Measurements from ENCODE around the gene ZSCAN18.
"Not testable (repeated sequence)": the region's sequence is repeated elsewhere in the genome, so short reads cannot be mapped to it uniquely, and the experiment has no call there.

The ZSCAN18 gene, protein sequence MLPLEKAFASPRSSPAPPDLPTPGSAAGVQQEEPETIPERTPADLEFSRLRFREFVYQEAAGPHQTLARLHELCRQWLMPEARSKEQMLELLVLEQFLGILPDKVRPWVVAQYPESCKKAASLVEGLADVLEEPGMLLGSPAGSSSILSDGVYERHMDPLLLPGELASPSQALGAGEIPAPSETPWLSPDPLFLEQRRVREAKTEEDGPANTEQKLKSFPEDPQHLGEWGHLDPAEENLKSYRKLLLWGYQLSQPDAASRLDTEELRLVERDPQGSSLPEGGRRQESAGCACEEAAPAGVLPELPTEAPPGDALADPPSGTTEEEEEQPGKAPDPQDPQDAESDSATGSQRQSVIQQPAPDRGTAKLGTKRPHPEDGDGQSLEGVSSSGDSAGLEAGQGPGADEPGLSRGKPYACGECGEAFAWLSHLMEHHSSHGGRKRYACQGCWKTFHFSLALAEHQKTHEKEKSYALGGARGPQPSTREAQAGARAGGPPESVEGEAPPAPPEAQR

DNA sequence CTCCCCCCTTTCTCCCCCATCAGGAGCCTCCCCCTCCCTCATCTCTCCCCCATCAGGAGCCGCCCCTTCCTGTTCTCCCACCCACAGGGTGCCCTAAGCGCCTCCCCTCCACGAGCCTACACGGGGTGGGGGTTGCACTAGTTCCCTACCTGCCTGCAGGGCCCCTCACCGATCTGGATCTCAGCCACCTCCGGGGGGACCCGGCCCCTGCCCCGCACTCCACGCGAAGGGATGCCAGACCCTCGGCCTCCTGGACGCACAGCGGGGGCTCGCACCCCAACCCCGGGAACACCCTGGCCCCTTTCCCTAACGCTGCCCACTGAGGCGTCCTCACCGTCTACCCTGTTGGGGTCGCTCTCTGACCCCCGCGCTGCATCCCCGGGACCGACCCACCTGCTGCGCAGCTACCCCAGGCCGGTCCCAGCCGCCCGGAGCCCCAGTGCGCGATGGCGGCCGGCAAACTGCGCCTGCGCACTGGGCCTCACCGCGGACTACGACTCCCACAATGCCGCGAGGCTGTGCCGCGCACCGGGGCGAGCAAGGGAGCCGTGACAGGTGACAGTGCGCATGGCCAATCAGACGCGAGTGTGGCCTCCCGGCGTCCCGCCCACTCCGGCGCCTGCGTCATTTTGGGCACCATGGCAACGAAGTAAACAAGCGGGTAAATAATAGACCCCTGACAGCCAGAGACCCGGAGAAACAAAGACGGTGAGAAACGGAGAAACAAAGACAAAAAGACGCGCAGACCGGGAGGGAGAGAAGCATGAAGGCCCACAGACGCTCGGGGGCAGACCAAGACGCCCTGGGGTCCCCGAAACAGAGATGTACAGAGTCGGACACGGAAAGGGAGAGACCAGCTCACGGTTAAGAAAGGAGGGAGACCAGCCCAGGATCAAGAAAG, at the start of gene ZSCAN18:
TSS of gene ZSCAN18 (minus strand) at position 451 of the 901 bp plus-strand sequence. CDS start 7,964 bp downstream, outside the sequence.
- peak; percentile 94 to 95 for DNase-seq (ENCODE audit: low read depth in 2 of 2)

DNA sequence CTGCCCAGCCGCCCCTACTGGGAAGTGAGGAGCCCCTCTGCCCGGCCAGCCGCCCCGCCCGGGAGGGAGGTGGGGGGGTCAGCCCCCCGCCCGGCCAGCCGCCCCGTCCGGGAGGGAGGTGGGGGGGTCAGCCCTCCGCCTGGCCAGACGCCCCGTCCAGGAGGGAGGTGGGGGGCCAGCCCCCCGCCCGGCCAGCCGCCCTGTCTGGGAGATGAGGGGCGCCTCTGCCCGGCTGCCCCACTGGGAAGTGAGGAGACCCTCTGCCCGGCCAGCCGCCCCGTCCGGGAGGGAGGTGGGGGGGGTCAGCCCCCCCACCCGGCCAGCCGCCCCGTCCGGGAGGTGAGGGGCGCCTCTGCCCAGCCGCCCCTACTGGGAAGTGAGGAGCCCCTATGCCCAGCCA, 49.4 kb upstream of the ZSCAN18 start:
- not testable (repeated sequence) for DNase-seq (ENCODE audit: low read depth in 2 of 2)

DNA sequence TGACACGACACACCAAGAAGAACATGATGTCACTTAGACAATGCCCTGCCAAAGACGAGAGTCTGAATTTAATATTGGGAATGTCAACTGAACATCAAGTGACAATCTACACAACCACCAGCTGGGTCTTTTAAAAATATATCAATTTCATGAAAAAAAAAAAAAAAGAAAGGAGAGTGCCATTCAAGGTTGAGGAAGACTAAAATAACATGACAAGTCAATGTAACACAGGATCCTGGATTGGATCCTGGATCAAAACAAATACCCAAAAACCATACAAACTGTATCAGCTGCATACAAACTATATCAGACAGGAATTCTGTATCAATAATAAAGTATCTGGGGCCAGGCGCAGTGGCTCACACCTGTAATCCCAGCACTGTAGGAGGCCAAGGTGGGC, 47.8 kb upstream of the ZSCAN18 start:
- DNase-seq (ENCODE audit: low read depth in 2 of 2): no peak

DNA sequence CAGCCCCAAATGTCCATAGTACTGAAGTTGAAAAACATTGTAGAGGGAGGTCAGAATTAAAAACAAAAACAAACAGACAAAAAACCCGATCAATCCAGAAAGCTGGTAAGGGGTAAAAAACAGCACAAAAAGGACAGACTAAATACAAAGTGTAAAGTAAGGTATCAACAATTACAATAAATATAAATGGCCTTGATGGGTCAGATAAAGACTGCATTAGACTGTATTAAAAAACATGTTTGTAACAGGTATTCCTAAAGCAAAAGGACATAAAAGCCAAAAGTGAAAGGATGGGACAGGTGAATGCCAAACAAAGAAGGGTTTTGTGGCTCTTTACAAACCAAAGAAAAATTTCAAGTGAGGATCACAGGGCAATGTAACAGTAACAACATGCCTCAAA, 36.2 kb upstream of the ZSCAN18 start:
- DNase-seq (ENCODE audit: low read depth in 2 of 2): no peak

DNA sequence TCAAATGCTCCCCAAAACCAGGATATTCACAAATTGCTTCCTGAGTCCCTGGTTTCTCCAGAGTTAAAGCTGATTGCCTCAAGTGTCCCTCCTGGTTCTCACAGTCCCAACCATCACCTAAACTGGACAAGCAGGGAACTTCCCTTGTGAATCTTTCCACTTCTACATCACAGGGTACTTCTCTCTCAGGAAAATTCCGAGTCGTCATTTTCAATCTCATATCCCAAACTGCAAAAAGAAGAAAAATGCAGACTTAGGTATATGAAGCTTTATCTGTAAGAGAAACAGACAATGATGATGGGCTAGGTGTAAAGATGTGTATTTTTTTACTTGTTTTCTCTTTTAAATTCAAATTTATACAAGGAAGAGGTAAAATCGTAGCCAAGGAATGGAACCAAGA, 31.3 kb upstream of the ZSCAN18 start:
- DNase-seq (ENCODE audit: low read depth in 2 of 2): no peak

DNA sequence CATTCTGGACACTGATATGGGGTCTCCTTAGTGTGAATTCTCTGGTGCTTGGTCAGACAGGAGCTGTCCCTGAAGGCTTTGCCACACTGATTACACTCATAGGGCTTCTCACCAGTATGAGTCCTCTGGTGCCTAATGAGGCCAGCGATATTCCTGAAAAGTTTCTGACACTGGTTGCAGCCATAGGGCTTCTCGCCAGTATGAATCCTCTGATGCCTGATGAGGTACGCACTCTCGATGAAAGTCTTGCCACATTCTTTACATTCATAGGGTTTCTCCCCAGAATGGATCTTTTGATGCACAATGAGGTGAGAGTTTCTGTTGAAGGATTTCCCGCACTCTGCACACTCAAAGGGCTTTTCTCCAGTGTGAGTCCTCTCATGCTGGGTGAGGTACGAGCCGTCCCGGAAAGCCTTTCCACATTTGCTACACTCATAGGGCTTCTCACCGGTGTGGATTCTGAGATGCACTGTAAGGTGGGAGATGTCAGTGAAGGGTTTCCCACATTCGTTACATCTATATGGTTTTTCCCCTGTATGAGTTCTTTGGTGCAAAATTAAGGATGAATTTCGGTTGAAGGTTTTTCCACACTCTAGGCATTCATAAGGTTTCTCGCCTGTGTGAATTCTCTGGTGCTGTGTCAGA, 30.1 kb upstream of the ZSCAN18 start:
- DNase-seq (ENCODE audit: low read depth in 2 of 2): no peak

DNA sequence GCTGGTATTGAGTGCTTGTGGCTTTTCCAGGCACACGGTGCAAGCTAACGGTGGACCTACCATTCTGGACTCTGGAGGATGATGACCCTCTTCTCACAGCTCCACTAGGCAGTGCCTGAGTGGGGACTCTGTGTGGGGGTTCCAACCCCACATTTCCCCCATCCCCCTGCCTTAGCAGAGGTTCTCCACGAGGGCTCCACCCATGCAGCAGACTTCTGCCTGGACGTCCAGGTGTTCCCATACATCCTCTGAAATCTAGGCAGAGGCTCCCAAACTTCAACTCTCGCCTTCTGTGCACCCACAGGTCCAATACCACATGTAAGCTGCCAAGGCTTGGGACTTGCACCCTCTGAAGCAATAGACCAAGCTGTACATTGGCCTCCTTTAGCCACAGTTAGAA, 25.3 kb upstream of the ZSCAN18 start:
- no peak for DNase-seq (ENCODE audit: low read depth in 2 of 2)

DNA sequence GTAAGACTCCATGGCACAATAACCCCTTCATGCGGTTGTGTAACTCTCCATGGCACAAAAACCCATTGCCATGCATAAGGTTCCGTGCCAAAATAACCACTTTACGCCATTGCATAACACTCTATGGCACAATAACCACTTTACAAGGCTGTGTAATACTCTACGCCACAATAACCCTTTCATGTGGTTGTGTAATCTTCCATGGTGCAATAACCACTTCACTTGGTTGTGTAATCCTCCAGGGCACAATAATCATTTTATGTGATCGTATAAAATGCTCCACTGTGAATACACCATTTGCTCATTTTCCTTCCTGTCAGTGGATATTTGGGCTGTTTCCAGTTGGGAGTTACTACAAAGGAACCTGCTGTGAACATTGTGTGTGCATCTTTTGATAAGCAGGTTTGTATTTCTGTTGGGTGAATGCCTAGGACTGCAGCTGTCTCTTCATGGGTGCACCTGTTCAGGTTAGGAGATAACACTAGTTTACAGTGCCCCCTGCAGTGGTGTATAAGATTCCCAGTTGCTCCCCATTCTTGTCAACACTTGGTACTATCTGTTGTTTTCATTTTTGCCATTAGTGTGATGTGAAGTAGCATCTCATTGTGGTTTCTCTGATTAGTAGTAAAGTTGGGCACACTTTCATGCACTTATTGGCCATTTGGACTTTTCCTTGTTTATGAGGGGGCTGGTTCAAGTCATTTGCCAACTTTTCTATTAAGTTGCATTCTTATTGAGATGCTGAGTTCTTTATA, 21.1 kb upstream of the ZSCAN18 start:
- DNase-seq (ENCODE audit: low read depth in 2 of 2): no peak

DNA sequence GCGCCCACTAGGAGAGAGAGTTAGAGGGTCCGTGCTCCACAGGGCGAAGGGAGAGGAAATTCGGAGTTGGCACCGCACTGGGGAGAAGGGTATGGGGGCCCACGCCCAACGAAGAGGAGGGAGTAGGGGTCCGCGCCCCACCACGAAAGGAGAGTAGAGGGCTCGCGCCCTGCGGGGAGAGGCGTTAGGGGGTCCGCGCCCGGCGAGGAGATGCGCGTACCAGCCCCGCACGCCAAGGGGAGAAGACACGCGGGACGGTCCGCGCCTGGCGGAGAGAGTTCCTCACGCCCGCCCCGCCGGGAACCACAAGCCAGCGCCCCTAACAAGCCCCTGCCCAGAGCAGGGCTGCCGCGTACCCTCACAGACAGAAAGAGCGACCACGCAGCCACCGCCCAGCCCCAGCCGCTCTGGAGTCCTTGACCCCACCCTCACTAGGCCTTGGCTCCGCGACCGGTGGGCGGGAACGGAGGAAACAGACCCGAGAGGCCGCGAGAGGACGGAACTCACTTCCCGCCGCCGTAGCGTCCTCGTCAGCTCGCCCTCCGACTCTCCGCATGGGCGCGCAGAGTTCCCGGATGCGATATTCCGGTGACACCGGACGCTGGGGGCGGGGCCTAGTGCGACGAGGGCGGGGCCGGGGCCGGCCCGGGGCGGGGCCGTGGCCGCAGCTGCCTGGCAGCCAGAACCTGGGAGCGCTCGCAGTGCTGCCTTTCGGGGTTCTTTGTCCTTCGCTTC, 20.0 kb upstream of the ZSCAN18 start:
- DNase-seq (ENCODE audit: low read depth in 2 of 2): no peak

DNA sequence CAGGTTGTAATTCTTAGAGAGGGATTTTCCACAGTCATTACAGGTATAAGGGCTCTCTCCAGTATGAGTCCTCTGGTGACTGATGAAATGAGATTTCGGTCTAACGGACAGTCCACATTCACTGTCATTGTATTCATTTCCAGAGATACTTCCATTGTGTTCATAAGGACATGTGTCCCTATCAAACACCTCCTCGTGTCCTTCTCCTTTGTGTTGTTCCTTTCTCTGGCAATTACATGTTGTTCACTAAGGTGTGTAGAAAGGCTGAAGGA, 10.5 kb upstream of the ZSCAN18 start:
- no peak for DNase-seq (ENCODE audit: low read depth in 2 of 2)

DNA sequence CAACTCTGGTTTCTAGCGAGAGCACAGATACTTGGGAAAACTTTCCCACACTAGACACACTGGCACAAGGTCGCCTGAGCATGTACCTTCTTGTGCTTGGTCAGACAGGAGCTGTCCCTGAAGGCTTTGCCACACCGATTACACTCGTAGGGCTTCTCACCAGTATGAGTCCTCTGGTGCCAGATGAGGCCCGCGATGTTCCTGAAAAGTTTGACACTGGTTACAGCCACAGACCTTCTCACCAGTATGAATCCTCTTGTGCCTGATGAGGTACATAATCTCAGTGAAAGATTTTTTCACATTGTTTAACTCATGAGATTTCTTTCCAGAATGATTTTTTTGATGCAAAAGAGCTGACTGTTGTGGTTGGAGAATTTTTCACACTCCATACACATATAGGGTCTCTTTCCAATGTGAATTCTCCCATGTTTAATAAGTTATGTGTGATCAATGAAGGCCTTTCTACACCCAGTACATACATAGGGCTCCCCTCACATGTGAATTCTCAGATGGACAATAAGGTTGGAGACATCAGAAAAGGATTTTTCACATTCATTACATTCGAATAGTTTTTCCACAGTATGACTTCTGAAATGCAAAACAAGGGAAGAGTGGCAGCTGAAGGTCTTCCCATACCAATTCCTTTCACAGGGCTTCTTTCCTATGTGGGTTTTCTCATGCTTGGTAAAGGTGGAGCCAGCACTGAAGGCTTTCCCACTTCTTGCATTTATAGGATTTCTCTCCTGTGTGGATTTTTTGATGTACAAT, 9.9 kb upstream of the ZSCAN18 start:
- no peak for DNase-seq (ENCODE audit: low read depth in 2 of 2)

DNA sequence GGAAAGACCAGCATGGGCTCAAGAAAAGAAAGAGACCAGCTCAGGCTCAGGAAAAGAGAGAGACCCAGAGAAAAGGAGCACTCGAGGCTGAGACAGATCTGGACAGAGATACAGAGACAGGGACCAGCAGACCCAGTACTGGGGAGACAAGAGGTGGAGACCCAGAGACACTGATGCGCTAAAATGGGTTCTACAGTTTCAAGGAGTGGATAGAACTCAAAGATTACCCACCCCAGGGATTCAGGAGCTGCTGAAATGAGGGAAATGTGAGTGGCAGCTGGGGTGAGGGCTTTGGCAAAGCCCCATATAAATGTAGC, 609 bp upstream of the ZSCAN18 start:
- no peak for DNase-seq (ENCODE audit: low read depth in 2 of 2)

DNA sequence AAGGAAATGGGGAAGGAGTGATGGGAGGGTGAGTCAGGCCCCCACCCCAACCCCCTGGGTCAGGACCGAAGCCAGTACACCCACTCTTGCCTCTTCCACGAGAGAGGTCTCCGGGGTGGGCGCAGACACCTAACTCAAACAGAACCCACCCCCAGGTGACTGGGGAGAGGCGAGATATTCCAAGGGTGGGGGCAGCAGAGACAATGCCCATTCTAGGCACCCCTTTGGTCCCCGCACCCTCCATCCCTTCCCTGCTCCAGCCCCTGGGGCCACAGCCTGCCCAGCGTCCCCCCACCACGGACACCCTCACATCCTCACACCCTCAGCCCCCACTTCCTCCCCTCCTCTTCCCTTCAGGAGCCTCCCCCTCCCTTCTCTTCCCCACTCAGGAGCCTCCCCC, 682 bp downstream of the ZSCAN18 start:
- no peak for DNase-seq (ENCODE audit: low read depth in 2 of 2)

DNA sequence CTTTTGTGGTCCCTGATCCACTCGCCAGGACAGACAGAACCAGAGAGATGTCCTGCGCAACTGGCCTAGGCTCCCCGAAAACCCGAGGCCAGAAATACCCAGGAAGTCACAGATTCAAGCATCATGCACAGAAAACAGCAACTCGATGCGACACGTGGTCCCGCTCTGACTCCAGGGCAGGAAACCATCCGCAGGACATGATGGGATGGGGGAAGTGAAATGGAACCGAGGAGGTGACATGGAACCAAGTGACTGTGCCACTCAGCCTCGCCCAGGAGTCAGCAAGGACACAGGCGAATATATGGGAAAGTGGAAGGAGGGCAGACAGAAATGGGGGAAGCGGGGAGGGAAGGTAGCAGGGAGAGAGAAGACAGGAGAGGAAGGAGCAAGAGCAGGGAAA, 1.1 kb downstream of the ZSCAN18 start:
- DNase-seq (ENCODE audit: low read depth in 2 of 2): no peak

DNA sequence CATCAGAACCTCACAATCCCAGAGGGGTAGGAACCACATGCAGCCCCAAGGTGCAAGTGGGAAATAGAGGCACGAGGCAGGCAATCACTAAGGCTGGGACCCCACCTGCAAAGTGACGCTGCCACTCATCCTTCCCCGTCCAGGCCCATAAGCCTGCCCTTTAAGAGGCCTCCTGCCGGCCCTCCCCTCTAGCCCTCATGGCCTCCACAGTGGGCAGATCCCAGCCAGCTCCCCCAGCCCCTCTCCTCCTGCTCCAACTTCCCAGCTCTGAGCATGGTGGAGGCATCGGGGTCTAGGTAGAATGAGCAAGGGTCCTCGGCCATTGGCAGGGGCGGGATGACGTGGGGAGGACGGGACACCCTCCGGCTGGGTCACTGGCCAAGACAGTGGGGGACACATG, 2.7 kb downstream of the ZSCAN18 start:
- no peak for DNase-seq (ENCODE audit: low read depth in 2 of 2)

DNA sequence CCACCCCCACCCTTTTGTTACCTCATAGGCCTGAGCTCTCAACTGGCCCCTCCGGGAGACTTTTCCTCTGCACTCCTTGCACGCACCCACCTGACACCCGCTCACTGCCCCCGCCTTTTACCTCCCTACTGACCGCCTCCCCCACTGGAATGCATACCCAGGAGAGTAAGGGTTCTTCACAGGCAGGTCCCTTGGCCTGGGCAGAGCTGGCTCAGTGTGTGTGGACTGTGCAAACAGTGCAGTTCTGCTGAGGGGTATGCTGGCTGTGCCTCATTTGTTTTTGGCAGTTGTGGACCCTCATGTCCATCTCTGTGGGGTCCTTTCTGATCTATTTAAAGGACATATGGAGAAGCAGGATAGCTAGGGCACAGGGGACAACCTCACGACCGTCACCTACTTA, 5.0 kb downstream of the ZSCAN18 start:
- no peak for DNase-seq (ENCODE audit: low read depth in 2 of 2)

DNA sequence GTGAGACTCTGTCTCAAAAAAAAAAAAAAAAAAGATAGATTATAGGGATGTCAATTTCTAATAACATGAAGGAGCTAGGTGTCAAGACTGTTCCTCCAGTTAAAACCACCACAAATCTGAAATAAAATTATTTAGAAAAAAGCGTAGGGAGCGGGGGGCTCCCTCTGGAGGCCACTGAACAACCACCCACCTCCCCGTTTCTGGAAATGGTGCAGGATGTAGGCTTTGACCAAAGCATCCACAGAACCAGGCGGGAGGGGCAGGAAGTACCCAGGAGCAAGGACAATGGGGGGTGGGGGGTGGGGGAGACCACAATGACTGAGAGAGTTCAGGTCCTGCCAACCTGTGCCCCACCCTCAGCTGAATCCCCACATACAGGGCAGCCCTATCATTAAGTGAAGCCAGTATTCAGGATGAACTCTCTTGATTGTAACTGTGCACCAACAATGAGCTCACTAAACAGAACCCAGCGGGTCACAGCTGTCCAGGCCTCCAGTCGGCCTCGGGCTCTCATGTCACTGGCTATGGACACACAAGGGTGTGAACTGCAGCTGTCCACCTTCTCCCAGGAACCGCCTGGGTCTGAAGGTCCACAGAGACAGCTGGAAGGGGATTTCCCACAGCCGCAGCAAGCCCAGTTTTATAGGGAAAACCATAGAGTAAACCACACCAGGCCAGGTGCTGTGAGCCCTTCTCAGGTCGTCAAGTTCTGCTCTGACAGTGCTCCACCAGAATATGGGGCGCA, 6.6 kb downstream of the ZSCAN18 start:
- no peak for DNase-seq (ENCODE audit: low read depth in 2 of 2)

DNA sequence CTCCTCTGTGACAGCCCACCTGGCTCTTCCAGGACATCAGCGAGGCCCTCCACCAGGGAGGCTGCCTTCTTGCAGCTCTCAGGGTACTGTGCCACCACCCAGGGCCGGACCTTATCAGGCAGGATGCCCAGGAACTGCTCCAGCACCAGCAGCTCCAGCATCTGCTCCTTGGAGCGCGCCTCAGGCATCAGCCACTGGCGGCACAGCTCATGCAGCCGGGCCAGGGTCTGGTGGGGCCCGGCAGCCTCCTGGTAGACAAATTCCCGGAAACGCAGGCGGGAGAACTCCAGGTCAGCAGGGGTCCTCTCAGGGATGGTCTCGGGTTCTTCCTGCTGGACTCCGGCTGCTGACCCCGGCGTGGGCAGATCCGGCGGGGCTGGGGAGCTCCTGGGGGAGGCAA, 8.2 kb downstream of the ZSCAN18 start:
- DNase-seq (ENCODE audit: low read depth in 2 of 2): no peak

DNA sequence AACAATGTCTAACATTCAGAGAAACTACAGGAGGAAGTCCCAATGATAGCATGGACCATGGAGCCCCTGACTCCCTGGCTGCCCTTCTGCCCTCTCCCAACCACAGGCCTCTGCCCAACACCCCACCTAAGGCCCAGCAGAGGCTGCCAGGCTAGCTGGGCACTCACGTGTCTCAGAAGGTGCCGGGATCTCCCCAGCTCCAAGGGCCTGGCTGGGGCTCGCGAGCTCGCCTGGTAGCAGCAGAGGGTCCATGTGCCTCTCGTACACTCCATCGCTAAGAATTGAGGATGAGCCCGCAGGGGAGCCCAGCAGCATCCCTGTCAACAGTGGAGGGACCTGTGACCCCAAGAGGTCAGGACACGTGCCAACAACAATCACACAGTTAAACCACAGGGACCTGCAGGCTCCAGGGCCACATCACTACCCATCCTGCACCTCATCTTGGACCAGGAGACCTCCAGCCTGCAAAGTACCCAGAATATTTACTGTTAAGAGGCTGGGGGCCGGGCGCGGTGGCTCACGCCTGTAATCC, 9.4 kb downstream of the ZSCAN18 start:
- DNase-seq (ENCODE audit: low read depth in 2 of 2): no peak

Data from stimulated activated CD8-positive, alpha-beta memory T cell treated with anti-CD3 and anti-CD28 coated beads, Interleukin-7, amount 100 ng/mL, for 1 hour (primary cell).